PC-9 (cell line): ENCODE measurements around the gene MRPL19.
"Not testable (repeated sequence)": the region's sequence is repeated elsewhere in the genome, so short reads cannot be mapped to it uniquely, and the experiment has no call there.

Experiments
- EZH2 ChIP-seq: fragments of 200-600 bp; sonication (generic); IDR thresholded peaks from 2 replicates; pipeline ENCODE4 v1.8.0; 2017; ENCODE audit warnings: antibody characterized with exemption, low read depth
- TF ChIP-seq, protein P1 (sequence below): fragments of 200-600 bp; sonication (generic); conservative IDR thresholded peaks from 2 replicates; pipeline ENCODE4 v1.6.1; 2017; ENCODE audit warnings: mixed run types, antibody characterized with exemption, mild to moderate bottlenecking, moderate library complexity

DNA sequence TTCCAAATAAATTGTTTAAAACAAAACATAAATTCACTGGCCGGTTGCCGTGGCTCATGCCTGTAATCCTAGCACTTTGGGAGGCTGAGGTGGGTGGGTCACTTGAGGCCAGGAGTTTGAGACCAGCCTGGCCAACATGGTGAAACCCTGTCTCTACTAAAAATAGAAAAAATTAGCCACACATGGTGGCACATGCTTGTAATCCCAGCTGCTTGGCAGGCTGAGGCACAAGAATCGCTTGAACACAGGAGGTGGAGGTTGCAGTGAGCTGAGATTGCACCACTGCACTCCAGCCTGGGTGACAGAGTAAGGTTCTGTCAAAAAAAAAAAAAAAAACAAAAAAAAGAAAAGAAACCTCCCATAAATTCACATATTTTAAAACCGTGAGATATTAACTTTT lies 28.8 kb downstream of the MRPL19 start:
- TF ChIP-seq, protein P1, sequence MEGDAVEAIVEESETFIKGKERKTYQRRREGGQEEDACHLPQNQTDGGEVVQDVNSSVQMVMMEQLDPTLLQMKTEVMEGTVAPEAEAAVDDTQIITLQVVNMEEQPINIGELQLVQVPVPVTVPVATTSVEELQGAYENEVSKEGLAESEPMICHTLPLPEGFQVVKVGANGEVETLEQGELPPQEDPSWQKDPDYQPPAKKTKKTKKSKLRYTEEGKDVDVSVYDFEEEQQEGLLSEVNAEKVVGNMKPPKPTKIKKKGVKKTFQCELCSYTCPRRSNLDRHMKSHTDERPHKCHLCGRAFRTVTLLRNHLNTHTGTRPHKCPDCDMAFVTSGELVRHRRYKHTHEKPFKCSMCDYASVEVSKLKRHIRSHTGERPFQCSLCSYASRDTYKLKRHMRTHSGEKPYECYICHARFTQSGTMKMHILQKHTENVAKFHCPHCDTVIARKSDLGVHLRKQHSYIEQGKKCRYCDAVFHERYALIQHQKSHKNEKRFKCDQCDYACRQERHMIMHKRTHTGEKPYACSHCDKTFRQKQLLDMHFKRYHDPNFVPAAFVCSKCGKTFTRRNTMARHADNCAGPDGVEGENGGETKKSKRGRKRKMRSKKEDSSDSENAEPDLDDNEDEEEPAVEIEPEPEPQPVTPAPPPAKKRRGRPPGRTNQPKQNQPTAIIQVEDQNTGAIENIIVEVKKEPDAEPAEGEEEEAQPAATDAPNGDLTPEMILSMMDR = not testable (repeated sequence)
- TF ChIP-seq EZH2 = not testable (repeated sequence)
